Liver (tissue), 9 donors: ENCODE results near the gene EIF4A2. TPM values are rescaled to one million over a fixed set of nuclear protein-coding genes. Genes with fewer than 3 reads are reported as not detected.
"Not testable (repeated sequence)": the region's sequence is repeated elsewhere in the genome, so short reads cannot be mapped to it uniquely, and the experiment has no call there.

ENCODE experiments used
- DNase-seq: peaks from one replicate; pipeline ENCODE4 v3.0.0-alpha.2; 2017; ENCODE audit warnings: low spot score
- H3K27ac ChIP-seq, 2 donors: one replicate each; pipeline ENCODE4 v1.7.0; 2013; ENCODE audit warnings: inconsistent platforms in 2 of 2, low read length in 2 of 2, control low read depth in 1 of 2, low read depth in 1 of 2, mild to moderate bottlenecking in 1 of 2
- H3K27me3 ChIP-seq, 4 donors: one replicate each; pipeline versions ENCODE4 v1.6.1 to v1.7.0; 2013; ENCODE audit warnings: low read length in 3 of 4, inconsistent platforms in 1 of 4, mild to moderate bottlenecking in 1 of 4, moderate library complexity in 1 of 4; ENCODE audit not compliant: control insufficient read depth in 4 of 4, insufficient read depth in 4 of 4
- H3K36me3 ChIP-seq, 4 donors: one replicate each; pipeline versions ENCODE4 v1.6.1 to v1.7.0; 2013; ENCODE audit warnings: low read length in 3 of 4, mild to moderate bottlenecking in 3 of 4, low read depth in 1 of 4, moderate library complexity in 1 of 4; ENCODE audit not compliant: control insufficient read depth in 4 of 4, insufficient read depth in 3 of 4
- H3K4me1 ChIP-seq, 4 donors: one replicate each; pipeline versions ENCODE4 v1.6.1 to v1.7.0; 2013; ENCODE audit warnings: low read length in 3 of 4, mild to moderate bottlenecking in 3 of 4, moderate library complexity in 1 of 4; ENCODE audit not compliant: control insufficient read depth in 4 of 4, insufficient read depth in 4 of 4
- H3K4me3 ChIP-seq, 3 donors: one replicate each; pipeline versions ENCODE4 v1.6.1 to v1.7.0; 2013; ENCODE audit warnings: low read length in 3 of 3, control low read depth in 1 of 3, low read depth in 1 of 3, mild to moderate bottlenecking in 1 of 3
- H3K9ac ChIP-seq, 2 donors: one replicate each; pipeline ENCODE4 v1.7.0; 2013; ENCODE audit warnings: low read length in 2 of 2, mild to moderate bottlenecking in 2 of 2, moderate library complexity in 2 of 2, control low read depth in 1 of 2, low read depth in 1 of 2
- H3K9me3 ChIP-seq, 4 donors: one replicate each; pipeline versions ENCODE4 v1.6.1 to v1.7.0; 2013; ENCODE audit warnings: low read length in 3 of 4; ENCODE audit not compliant: control insufficient read depth in 4 of 4
- FOXA1 ChIP-seq: IDR thresholded peaks from 2 replicates; pipeline ENCODE4 v1.6.1; 2016; ENCODE audit warnings: antibody characterized with exemption
- GABPA ChIP-seq, 2 donors: IDR thresholded peaks in 1 of 2; conservative IDR thresholded peaks in 1 of 2; 2 replicates each; pipeline ENCODE4 v1.6.1; 2016; ENCODE audit warnings: antibody characterized with exemption in 2 of 2, mild to moderate bottlenecking in 1 of 2, moderate library complexity in 1 of 2
- HNF4G ChIP-seq: IDR thresholded peaks from 2 replicates; pipeline ENCODE4 v1.6.1; 2016; ENCODE audit warnings: antibody characterized with exemption
- RAD21 ChIP-seq, 2 donors: IDR thresholded peaks; 2 replicates each; pipeline ENCODE4 v1.6.1; 2016; ENCODE audit warnings: antibody characterized with exemption in 2 of 2, mild to moderate bottlenecking in 2 of 2
- TAF1 ChIP-seq: conservative IDR thresholded peaks from 2 replicates; pipeline ENCODE4 v1.6.1; 2016; ENCODE audit warnings: antibody characterized with exemption, mild to moderate bottlenecking
- YY1 ChIP-seq: IDR thresholded peaks from 2 replicates; pipeline ENCODE4 v1.6.1; 2016; ENCODE audit warnings: antibody characterized with exemption, mild to moderate bottlenecking
- WGBS: extraction: QIAGEN DNeasy Blood & Tissue Kit; methylation state at CpG from one replicate; pipeline ENCODE4 v1.1.7; 2013; 5-methylcytosine and 5-hydroxymethylcytosine counted together
- polyA plus RNA-seq, 2 donors: library from polyadenylated mRNA; stranded (reverse) in 1 of 2; unstranded in 1 of 2; fragments of 200-250 nt in 1 of 2; fragments of >200 nt in 1 of 2; fragmentation: Nextera tagmentation in 1 of 2; extraction: Ambion mirVana in 1 of 2; gene quantifications; one replicate each; pipeline versions ENCODE4 v1.2.1 to v1.2.3, GENCODE V29; 2013 to 2015
- total RNA-seq, 2 donors: library from RNA; depleted of rRNA; stranded (reverse); fragments of >200 nt; gene quantifications; one replicate each; pipeline ENCODE4 v1.2.3, GENCODE V29; 2014
- TF ChIP-seq, protein P1 (sequence below): IDR thresholded peaks from 2 replicates; pipeline ENCODE4 v1.6.1; 2016; ENCODE audit warnings: antibody characterized with exemption
- TF ChIP-seq, protein P2 (sequence below): fragments of 150-350 bp; IDR thresholded peaks from 2 replicates; pipeline ENCODE4 v1.5.1; 2017; ENCODE audit warnings: improper control_type of control experiment, low read depth, low read length; ENCODE audit not compliant: missing input control
- TF ChIP-seq, protein P3 (sequence below): IDR thresholded peaks from 2 replicates; pipeline ENCODE4 v1.6.1; 2016; ENCODE audit warnings: antibody characterized with exemption, mild to moderate bottlenecking
- TF ChIP-seq, protein P4 (sequence below): IDR thresholded peaks from 2 replicates; pipeline ENCODE4 v1.6.1; 2016; ENCODE audit warnings: antibody characterized with exemption
- TF ChIP-seq, protein P5 (sequence below): IDR thresholded peaks from 2 replicates; pipeline ENCODE4 v1.6.1; 2016; ENCODE audit warnings: antibody characterized with exemption
- donor health status: healthy.
- donor health status: healthy.
- donor health status: healthy.
- donor health status: healthy.
- donor health status: healthy.

The EIF4A2 gene
- total and polyA plus RNA-seq, 4 donors: 81.4 to 373 (median 172) TPM

DNA sequence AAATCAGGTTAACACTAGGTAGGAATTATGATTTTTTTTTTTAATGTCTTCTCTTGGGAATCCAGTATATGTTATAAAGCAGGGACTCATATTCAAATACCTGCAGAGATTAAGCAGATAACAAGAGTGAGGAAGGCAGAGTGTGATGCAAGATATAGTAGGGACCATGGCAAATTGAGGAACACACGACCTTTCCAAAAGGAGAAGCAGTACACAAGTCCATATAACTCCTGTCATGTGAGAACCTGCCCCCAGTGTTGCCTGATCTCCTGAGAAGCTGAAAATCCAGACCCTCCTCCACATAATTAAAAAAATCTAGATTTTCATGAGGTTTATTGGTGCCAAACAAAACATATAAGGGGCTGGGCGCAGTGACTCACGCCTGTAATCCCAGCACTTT is 19.3 kb downstream of the EIF4A2 start:
- H3K27ac ChIP-seq: no peak overlapping the region
- H3K36me3 ChIP-seq: peaks cover 0 to 5% (median 2%) of the 10 kb centered on the region in 4 donors
- no peaks in the 10 kb centered on the region for H3K27me3 ChIP-seq
- H3K9me3 ChIP-seq: no peaks in the 10 kb centered on the region
- peaks cover 4 to 23% (median 13%) of the 10 kb centered on the region in 4 donors for H3K4me1 ChIP-seq
- H3K4me3 ChIP-seq: no peak overlapping the region
- H3K9ac ChIP-seq: no peak overlapping the region
- WGBS: 89% methylated on average over 3 of the region's 3 CpGs
- DNase-seq: no peak
- TF ChIP-seq FOXA1 (no peak), TAF1 (no peak), GABPA (IDR thresholded peaks at IDR 0.05 in 1 of 2, conservative IDR thresholded peaks at IDR 0.05 in 1 of 2) (no peak), RAD21 (IDR thresholded peaks at IDR 0.05) (no peak), HNF4G (no peak), YY1 (no peak)
- TF ChIP-seq, protein P1, sequence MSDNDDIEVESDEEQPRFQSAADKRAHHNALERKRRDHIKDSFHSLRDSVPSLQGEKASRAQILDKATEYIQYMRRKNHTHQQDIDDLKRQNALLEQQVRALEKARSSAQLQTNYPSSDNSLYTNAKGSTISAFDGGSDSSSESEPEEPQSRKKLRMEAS: no peak
- TF ChIP-seq, protein P2, sequence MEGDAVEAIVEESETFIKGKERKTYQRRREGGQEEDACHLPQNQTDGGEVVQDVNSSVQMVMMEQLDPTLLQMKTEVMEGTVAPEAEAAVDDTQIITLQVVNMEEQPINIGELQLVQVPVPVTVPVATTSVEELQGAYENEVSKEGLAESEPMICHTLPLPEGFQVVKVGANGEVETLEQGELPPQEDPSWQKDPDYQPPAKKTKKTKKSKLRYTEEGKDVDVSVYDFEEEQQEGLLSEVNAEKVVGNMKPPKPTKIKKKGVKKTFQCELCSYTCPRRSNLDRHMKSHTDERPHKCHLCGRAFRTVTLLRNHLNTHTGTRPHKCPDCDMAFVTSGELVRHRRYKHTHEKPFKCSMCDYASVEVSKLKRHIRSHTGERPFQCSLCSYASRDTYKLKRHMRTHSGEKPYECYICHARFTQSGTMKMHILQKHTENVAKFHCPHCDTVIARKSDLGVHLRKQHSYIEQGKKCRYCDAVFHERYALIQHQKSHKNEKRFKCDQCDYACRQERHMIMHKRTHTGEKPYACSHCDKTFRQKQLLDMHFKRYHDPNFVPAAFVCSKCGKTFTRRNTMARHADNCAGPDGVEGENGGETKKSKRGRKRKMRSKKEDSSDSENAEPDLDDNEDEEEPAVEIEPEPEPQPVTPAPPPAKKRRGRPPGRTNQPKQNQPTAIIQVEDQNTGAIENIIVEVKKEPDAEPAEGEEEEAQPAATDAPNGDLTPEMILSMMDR: no peak
- TF ChIP-seq, protein P3, sequence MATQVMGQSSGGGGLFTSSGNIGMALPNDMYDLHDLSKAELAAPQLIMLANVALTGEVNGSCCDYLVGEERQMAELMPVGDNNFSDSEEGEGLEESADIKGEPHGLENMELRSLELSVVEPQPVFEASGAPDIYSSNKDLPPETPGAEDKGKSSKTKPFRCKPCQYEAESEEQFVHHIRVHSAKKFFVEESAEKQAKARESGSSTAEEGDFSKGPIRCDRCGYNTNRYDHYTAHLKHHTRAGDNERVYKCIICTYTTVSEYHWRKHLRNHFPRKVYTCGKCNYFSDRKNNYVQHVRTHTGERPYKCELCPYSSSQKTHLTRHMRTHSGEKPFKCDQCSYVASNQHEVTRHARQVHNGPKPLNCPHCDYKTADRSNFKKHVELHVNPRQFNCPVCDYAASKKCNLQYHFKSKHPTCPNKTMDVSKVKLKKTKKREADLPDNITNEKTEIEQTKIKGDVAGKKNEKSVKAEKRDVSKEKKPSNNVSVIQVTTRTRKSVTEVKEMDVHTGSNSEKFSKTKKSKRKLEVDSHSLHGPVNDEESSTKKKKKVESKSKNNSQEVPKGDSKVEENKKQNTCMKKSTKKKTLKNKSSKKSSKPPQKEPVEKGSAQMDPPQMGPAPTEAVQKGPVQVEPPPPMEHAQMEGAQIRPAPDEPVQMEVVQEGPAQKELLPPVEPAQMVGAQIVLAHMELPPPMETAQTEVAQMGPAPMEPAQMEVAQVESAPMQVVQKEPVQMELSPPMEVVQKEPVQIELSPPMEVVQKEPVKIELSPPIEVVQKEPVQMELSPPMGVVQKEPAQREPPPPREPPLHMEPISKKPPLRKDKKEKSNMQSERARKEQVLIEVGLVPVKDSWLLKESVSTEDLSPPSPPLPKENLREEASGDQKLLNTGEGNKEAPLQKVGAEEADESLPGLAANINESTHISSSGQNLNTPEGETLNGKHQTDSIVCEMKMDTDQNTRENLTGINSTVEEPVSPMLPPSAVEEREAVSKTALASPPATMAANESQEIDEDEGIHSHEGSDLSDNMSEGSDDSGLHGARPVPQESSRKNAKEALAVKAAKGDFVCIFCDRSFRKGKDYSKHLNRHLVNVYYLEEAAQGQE: no peak
- TF ChIP-seq, protein P4, sequence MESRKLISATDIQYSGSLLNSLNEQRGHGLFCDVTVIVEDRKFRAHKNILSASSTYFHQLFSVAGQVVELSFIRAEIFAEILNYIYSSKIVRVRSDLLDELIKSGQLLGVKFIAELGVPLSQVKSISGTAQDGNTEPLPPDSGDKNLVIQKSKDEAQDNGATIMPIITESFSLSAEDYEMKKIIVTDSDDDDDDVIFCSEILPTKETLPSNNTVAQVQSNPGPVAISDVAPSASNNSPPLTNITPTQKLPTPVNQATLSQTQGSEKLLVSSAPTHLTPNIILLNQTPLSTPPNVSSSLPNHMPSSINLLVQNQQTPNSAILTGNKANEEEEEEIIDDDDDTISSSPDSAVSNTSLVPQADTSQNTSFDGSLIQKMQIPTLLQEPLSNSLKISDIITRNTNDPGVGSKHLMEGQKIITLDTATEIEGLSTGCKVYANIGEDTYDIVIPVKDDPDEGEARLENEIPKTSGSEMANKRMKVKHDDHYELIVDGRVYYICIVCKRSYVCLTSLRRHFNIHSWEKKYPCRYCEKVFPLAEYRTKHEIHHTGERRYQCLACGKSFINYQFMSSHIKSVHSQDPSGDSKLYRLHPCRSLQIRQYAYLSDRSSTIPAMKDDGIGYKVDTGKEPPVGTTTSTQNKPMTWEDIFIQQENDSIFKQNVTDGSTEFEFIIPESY: no peak
- TF ChIP-seq, protein P5, sequence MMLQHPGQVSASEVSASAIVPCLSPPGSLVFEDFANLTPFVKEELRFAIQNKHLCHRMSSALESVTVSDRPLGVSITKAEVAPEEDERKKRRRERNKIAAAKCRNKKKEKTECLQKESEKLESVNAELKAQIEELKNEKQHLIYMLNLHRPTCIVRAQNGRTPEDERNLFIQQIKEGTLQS: no peak

DNA sequence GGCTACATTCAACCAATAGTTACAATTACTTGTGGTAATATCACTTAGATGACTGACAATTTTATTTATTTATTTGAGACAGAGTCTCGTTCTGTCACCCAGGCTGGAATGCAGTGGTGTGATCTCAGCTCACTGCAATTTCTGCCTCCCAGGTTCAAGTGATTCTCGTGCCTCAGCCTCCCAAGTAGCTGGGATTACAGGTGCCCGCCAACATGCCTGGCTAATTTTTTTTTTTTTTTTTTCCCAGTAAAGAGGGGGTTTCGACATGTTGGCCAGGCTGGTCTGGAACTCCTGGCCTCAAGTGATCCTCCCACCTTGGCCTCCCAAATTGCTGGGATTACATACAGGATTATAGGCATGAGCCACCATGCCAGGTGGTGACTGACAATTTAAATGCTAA is 20.1 kb downstream of the EIF4A2 start:
- not testable (repeated sequence) for H3K27me3 ChIP-seq, H3K9ac ChIP-seq, H3K9me3 ChIP-seq, H3K4me3 ChIP-seq, H3K36me3 ChIP-seq, DNase-seq, H3K27ac ChIP-seq
- 94% methylated on average over 4 of the region's 4 CpGs for WGBS
- peaks cover 4 to 23% (median 13%) of the 10 kb centered on the region in 4 donors for H3K4me1 ChIP-seq
